Endothelial cell of hepatic sinusoid (primary cell): Measurements from ENCODE around the gene CLCF1.

ENCODE experiments used
- in situ Hi-C: cut with HindIII; loops from 2 replicates; pipeline ENCODE4 v1.10.0; 2017; ENCODE audit warnings: low sequenced_read_pairs

Gene CLCF1

GRCh38 chr11:67364169-67364568 lies 9.2 kb downstream of the CLCF1 start:
- in situ Hi-C loops, result no loop called here

DNA sequence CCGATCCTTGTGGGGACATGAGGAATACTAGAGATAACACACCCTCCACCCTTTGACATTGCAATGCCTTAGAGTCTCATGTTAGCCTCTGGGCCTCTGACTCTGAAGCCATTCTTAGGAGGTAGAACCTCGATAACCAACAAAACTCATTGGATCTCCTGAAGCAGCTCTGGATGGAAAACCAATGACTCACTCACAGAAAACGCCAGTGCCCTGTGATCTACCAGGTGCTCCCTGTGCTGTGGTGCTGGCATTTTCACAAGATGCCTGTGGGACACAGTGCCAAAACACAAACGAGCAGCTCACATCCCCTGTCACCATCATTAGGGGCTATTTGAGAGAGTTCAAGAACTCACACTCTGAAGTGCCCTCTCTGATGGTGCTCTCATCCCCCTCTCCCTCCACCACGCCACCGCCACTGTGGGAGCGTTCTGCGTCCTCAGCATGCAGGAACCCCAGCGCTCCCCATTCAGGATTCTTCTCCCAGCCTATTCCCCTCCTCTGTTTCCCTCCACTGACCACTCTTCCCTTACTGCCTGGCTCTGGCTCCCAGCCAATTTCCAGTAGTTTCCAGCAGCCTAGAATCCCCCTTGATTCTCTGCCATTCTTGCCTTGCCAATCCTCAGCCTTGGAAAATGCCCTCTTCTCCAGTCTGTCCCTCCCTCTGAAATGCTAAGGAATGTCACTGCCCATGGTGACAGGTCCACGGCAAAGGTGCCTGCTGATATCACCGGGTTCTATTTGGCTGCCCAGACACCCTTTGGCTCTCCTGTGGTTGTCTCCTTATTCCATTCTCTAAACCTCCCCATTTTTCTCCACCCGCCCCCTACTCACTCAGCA lies 15.3 kb downstream of the CLCF1 start:
- in situ Hi-C loops, result no loop called here

DNA sequence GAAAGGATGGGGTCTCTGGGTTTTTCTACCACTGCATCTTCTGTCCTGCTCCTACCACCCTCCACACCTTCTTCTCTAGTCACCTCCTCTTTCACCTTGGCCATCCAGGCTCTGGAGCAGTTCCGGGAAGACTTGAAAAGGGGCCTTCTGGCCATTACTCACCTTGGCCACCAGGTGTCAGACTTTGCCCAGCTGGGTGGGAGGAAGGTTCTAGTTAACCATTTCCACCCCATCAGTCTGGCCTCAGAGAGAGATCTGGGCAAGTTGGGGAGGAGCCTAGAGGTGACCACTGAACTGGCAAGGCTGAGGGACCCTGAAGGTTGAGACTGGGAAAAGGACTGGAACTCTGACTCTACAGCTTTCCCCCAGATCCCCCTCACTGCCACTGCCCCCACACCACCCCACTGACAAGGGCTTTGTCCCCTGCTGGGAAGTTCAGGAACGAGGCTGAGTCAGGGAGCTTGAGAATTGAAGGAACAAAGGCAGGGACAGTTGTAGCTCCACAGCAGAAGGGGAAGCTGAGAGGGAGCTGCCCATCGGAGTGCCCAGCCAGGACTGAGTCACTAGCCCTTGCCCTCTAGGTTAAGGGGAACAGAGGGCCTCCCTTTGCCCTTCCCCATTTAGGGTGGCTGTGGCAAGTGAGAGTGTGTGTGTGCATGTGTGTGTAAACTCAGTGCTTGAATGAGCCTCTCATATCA lies 16.4 kb downstream of the CLCF1 start:
- in situ Hi-C loops, result no loop called here

DNA sequence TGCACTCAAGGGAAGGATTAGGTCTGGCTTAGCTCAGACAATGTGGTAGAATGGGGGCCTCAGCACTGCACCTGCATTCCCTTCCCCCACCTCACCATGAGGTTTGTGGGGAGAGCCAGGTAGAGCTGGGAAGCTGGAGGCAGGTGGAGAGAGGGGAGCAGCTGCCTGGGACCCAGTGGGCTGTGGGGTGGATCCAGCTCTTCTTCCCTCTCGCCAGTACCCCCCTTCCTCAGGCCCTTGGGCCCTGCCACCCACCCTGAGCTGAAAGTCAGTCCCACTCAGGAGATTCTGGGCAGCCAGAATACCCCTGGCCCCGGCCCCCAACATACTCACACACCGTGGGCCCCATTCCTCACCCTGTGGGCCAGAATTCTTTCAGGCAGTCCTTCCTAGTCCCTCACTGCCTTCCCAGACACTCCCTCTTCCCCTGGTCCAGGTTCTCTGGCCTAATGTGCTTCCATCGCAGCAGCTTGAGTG lies 17.0 kb downstream of the CLCF1 start:
- in situ Hi-C loops, result no loop called here

GRCh38 chr11:67355794-67356386 lies 17.5 kb downstream of the CLCF1 start:
- in situ Hi-C loops, result no loop called here

- in situ Hi-C loops, result no loop called here
Observed at GRCh38 chr11:67355023-67355793, 18.2 kb downstream of the CLCF1 start.

DNA sequence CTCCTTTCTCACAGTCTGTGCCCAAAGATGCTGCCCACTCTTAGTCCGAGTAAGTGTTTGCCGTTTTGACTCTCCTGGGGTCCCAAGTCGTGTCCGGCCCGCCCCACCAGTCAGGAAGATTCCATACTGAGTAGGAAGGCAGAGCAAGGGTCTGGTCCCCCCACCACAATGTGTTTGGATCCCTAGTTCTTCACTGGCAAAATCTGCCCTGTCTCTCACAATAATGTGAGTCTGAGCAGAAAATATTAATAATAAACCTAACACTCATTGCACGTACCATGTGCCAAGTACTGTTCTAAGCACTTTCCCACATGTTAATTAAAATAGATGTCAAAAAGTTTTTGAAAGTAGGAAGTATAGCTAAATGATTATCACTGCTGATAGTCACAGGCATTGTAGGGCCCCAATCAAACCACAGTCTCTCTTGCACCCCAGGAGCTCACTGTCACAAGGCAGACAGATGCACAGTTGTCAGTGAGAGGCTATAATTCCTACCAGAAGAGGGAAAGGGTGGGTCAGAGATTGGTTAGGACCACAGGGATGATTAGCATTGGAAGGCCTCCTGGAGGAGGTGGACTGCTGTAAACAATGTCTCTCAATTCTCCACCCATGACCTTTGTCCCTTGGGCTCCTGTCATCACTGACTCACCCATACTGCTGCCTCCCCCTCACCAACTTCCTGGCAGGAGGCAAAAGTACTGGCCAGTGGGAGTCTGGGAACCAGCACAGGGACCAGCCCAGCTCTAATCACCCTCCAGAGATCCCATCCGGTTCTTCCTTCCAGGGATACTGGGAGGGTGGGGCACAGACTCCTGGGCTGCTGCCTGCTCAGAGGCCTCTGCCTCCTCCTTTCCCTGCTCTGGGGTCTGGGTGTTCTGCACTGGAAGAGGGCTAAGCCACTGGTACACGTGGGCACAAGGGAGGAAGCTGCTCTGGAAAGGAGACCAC lies 19.0 kb downstream of the CLCF1 start:
- in situ Hi-C loops, result no loop called here

DNA sequence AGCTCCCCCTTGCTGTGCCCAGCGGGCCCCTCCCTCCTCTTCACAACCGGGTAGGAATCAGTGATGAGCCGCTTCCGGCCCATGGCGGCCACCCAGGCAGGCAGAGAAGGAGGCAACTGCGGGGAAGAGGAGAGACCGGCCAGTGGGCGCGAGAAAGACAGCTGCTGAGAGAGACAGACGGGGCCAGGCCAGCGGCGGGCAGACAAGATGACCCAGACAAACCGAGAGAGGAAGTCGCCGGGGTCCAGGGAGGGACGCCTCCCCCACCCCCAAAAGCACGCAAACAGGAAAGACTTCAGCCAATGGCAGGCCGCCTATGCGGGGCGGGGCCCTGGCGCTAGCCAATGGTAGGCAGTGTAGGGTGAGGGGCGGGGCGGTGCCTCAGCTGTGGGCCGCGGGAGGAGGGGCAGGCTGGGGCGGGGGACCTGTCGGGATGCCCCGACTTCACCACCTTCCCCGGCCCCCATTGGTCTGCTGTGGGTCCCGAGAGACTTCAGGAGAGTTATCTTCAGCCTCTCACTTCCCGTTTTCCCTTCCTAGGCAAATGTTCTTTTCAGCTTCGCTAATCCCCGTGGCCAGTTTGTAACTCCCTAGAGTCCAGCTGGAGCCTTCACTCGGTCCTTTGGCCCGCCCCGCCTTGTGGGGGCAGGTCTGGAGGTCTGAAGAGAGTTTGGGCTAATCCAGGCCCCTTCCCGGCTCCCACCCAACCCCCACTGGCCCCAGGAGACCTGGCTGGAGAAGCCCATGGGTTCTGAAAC lies 19.9 kb downstream of the CLCF1 start, which contains the start of gene POLD4:
TSS of gene POLD4 (minus strand) at position 230 of the 758 bp plus-strand sequence. CDS start at position 83, 147 bp downstream.
- in situ Hi-C loops, result no loop called here

DNA sequence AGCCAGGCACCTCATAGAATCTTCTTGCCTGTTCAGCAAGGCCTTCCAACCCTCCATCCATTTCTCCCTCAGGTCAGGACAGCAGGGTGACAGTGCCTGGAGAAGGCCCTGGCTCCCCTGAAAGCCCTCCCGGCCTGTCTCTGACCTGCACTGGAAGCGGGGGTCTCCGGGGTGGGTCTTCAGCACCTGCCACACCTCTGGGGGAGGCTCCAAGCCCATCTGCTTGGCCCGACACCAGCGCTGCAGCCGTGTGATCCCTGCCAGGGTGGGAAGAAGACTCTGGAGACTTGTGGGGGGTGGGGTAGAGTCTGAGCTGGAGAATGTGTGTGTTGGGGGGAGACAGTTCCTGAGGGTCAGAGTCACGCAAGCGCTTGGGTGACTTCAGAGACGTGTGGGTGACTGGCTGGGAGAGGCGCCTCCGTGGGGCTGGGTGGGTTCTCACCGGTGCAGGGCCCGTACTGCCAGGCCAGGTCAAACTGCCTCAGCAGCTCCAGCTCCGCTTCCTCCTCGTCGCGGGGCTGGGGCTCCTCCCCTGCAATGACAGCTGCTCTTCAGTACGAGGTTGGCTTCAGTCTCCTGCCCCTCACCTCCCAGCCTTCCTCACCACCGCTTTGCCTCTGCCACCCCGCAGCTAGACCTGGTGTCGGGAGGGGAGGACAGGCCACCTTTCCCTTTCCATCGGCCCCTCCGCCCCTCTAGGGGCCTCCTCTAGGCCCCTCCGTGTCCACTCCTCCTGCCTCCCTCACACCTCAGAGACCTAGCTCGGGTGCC lies 20.7 kb downstream of the CLCF1 start:
- in situ Hi-C loops, result no loop called here

DNA sequence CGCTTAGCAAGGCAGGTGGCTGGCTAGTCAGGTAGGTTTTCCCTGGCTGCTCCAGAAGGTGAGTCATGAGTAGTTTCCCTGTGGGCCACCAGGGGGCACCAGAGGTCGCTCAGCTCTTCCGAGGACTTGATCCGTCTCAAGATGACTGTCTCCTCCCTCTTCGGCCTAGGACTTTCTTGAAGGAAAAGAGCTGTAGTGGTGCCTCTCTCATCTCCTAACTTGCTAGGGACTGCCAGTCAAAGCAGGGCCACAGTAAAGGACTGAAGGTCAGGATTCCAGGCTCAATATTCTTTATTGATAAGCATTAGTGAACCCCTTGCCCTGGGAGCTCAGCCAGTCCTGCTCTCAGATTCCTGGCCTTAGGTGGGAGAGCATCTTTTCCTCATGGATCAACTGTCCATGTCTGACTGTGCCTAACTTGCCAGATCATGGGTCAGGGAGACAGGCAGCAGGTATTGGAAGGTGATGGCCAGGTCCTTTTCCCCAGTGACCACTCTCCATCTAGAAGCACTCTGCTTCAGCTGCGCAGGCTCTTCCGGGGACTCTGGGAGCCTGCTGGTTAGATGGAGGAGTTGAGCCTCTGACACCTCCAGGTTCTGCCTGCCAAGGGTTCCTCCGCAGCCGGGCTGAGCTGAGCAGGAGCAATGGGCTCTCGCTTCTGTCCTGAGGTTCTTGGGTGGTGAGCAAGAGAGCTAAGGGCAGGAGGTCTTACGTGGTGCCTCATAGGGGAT lies 22.0 kb downstream of the CLCF1 start:
- in situ Hi-C loops, result no loop called here

- in situ Hi-C loops, result loop anchor here (5.0 to 10.0 kb wide), 2 partner anchors 37 to 235 kb away; partner anchors contain the start of gene KDM2A
Observed at GRCh38 chr11:67349928-67350465, 23.4 kb downstream of the CLCF1 start.

GRCh38 chr11:67349457-67349856 lies 23.9 kb downstream of the CLCF1 start:
- in situ Hi-C loops, result loop anchor here (5.0 to 10.0 kb wide), 2 partner anchors 38 to 235 kb away; partner anchors contain the start of gene KDM2A

GRCh38 chr11:67349036-67349435 lies 24.4 kb downstream of the CLCF1 start:
- in situ Hi-C loops, result loop anchor here (5.0 to 10.0 kb wide), 2 partner anchors 38 to 234 kb away; partner anchors contain the start of gene KDM2A

GRCh38 chr11:67347964-67348749 lies 25.2 kb downstream of the CLCF1 start:
- in situ Hi-C loops, result loop anchor here (5.0 to 10.0 kb wide), 2 partner anchors 39 to 233 kb away; partner anchors contain the start of gene KDM2A

- in situ Hi-C loops, result loop anchor here (5.0 to 10.0 kb wide), 2 partner anchors 41 to 231 kb away; partner anchors contain the start of gene KDM2A
Observed at GRCh38 chr11:67345920-67346819, 27.2 kb downstream of the CLCF1 start.
